HepG2 (cell line): ENCODE data around the gene TUBA4B. TPM values are rescaled to one million over a fixed set of nuclear protein-coding genes. Genes with fewer than 3 reads are reported as not detected.
A peak's percentile ranks its signal among the peaks of the same experiment; 100 is the strongest.

Experiments used
- ARNTL ChIP-seq: sonication (generic); formaldehyde crosslinking; IDR thresholded peaks from 2 replicates; pipeline ENCODE4 v1.4.0; 2020; ENCODE audit warnings: mild to moderate bottlenecking, missing genetic modification reagents
- ATF7-NPFF ChIP-seq: sonication (generic); formaldehyde crosslinking; IDR thresholded peaks from 2 replicates; pipeline ENCODE4 v1.8.1; 2023; ENCODE audit warnings: mild to moderate bottlenecking, low read depth, missing genetic modification reagents, moderate library complexity
- BRCA1 ChIP-seq: sonication (generic); formaldehyde crosslinking; IDR thresholded peaks from 2 replicates; pipeline ENCODE4 v1.4.0; 2020; ENCODE audit warnings: missing genetic modification reagents
- CREB1 ChIP-seq, 2 experiments: fragments of 450-650 bp in 1 of 2; IDR thresholded peaks; 2 replicates each; pipeline ENCODE4 v1.6.1; 2016 to 2017; ENCODE audit warnings: control low read depth in 1 of 2, mild to moderate bottlenecking in 1 of 2, missing compliant biosample characterization in 1 of 2, missing genetic modification characterization in 1 of 2
- EHMT2 ChIP-seq: fragments of 200-600 bp; sonication (generic); IDR thresholded peaks from 2 replicates; pipeline ENCODE4 v1.7.0; 2017; ENCODE audit warnings: antibody characterized with exemption, low read depth, low read length, borderline replicate concordance
- HNRNPUL1 ChIP-seq: fragments of 200-400 bp; formaldehyde crosslinking; IDR thresholded peaks from 2 replicates; pipeline ENCODE4 v1.6.1; 2017; ENCODE audit warnings: low read depth, mild to moderate bottlenecking, low read length, moderate library complexity
- HOXD1 ChIP-seq: sonication (generic); formaldehyde crosslinking; IDR thresholded peaks from 2 replicates; pipeline ENCODE4 v1.5.0; 2020; ENCODE audit warnings: missing genetic modification reagents
- KDM4B ChIP-seq: sonication (generic); formaldehyde crosslinking; IDR thresholded peaks from 2 replicates; pipeline ENCODE4 v1.4.0; 2020; ENCODE audit warnings: missing genetic modification reagents
- LCORL ChIP-seq, 2 experiments: fragments of 450-650 bp in 1 of 2; sonication (generic) in 1 of 2; formaldehyde crosslinking in 1 of 2; IDR thresholded peaks; 2 replicates each; pipeline versions ENCODE4 v1.5.0 to v1.6.1; 2017 to 2020; ENCODE audit warnings: antibody characterized with exemption in 1 of 2, missing genetic modification reagents in 1 of 2
- MAFK ChIP-seq, 2 experiments: IDR thresholded peaks in 1 of 2; conservative IDR thresholded peaks in 1 of 2; 2 replicates each; pipeline ENCODE4 v1.6.1; 2011; ENCODE audit warnings: improper control_type of control experiment in 2 of 2, low read length in 2 of 2
- MED1 ChIP-seq: sonication (generic); formaldehyde crosslinking; IDR thresholded peaks from 2 replicates; pipeline ENCODE4 v1.4.0; 2020; ENCODE audit warnings: missing genetic modification reagents
- MTF1 ChIP-seq: sonication (generic); formaldehyde crosslinking; IDR thresholded peaks from 2 replicates; pipeline ENCODE4 v1.5.0; 2020; ENCODE audit warnings: missing genetic modification reagents
- MTF2 ChIP-seq: sonication (generic); formaldehyde crosslinking; IDR thresholded peaks from 2 replicates; pipeline ENCODE4 v1.5.0; 2020; ENCODE audit warnings: missing genetic modification reagents, borderline replicate concordance
- NCOA1 ChIP-seq: sonication (generic); formaldehyde crosslinking; IDR thresholded peaks from 2 replicates; pipeline ENCODE4 v1.9.0; 2021; ENCODE audit warnings: missing genetic modification reagents
- PCBP2 ChIP-seq: fragments of 200-400 bp; formaldehyde crosslinking; optimal IDR thresholded peaks from 2 replicates; pipeline ENCODE3; 2018; ENCODE audit warnings: low read length, low read depth; ENCODE audit not compliant: poor library complexity, severe bottlenecking
- SMARCE1 ChIP-seq: fragments of 450-650 bp; IDR thresholded peaks from 2 replicates; pipeline ENCODE4 v1.6.1; 2017; ENCODE audit warnings: borderline replicate concordance
- TCF7L2 ChIP-seq: IDR thresholded peaks from 2 replicates; pipeline ENCODE4 v1.6.1; 2011; ENCODE audit warnings: mild to moderate bottlenecking, low read depth, low read length, moderate library complexity
- ZMYM3 ChIP-seq: sonication (generic); formaldehyde crosslinking; IDR thresholded peaks from 2 replicates; pipeline ENCODE4 v1.5.1; 2020; ENCODE audit warnings: mild to moderate bottlenecking, missing genetic modification reagents
- ZNF274 ChIP-seq: sonication (generic); formaldehyde crosslinking; IDR thresholded peaks from 2 replicates; pipeline ENCODE4 v1.5.1; 2020; ENCODE audit warnings: mild to moderate bottlenecking, missing genetic modification reagents
- ZNF598 ChIP-seq: sonication (generic); formaldehyde crosslinking; IDR thresholded peaks from 2 replicates; pipeline ENCODE4 v1.5.1; 2020; ENCODE audit warnings: mild to moderate bottlenecking, missing genetic modification reagents, borderline replicate concordance
- ZSCAN22 ChIP-seq: sonication (generic); formaldehyde crosslinking; IDR thresholded peaks from 2 replicates; pipeline ENCODE4 v1.4.0; 2020; ENCODE audit warnings: mild to moderate bottlenecking, missing genetic modification reagents
- polyA plus RNA-seq, 8 experiments: library from polyadenylated mRNA; depleted of rRNA in 3 of 8; stranded (reverse) in 7 of 8; unstranded in 1 of 8; fragments of >200 nt; fragmentation: Illumina TruSeq in 4 of 8; extraction: Trizol in 4 of 8; gene quantifications; 2 replicates each; pipeline versions ENCODE4 v1.2.1 to v1.2.3, GENCODE V29; 2011 to 2016; ENCODE audit warnings: low read depth in 4 of 8, missing spikeins in 1 of 8, mixed read lengths in 1 of 8; ENCODE audit not compliant: insufficient read depth in 1 of 8
- total RNA-seq, 5 experiments: library from RNA; depleted of rRNA; stranded (reverse); fragments of >200 nt; fragmentation: Illumina TruSeq; extraction: Trizol; gene quantifications; 2 replicates each; pipeline ENCODE4 v1.2.3, GENCODE V29; 2016; ENCODE audit warnings: low read depth in 1 of 5
- TF ChIP-seq, protein P1 (sequence below): sonication (generic); formaldehyde crosslinking; IDR thresholded peaks from 2 replicates; pipeline ENCODE4 v1.8.0; 2022; ENCODE audit warnings: mild to moderate bottlenecking, missing genetic modification reagents, moderate library complexity
- TF ChIP-seq, protein P2 (sequence below): sonication (generic); formaldehyde crosslinking; conservative IDR thresholded peaks from 2 replicates; pipeline ENCODE4 v1.5.0; 2020; ENCODE audit warnings: missing genetic modification reagents
- TF ChIP-seq, protein P3 (sequence below): sonication (generic); formaldehyde crosslinking; IDR thresholded peaks from 2 replicates; pipeline ENCODE4 v1.4.0; 2020; ENCODE audit warnings: low read depth, mild to moderate bottlenecking, missing genetic modification reagents
- TF ChIP-seq, protein P4 (sequence below): sonication (generic); formaldehyde crosslinking; IDR thresholded peaks from 2 replicates; pipeline ENCODE4 v1.4.0; 2020; ENCODE audit warnings: missing genetic modification reagents

TUBA4B gene
- total and polyA plus RNA-seq, 2 of the 13 experiments (the other 11 are each of a cell fraction or from before 2014, with no cell fraction given), result 0.18 to 0.22 TPM

DNA sequence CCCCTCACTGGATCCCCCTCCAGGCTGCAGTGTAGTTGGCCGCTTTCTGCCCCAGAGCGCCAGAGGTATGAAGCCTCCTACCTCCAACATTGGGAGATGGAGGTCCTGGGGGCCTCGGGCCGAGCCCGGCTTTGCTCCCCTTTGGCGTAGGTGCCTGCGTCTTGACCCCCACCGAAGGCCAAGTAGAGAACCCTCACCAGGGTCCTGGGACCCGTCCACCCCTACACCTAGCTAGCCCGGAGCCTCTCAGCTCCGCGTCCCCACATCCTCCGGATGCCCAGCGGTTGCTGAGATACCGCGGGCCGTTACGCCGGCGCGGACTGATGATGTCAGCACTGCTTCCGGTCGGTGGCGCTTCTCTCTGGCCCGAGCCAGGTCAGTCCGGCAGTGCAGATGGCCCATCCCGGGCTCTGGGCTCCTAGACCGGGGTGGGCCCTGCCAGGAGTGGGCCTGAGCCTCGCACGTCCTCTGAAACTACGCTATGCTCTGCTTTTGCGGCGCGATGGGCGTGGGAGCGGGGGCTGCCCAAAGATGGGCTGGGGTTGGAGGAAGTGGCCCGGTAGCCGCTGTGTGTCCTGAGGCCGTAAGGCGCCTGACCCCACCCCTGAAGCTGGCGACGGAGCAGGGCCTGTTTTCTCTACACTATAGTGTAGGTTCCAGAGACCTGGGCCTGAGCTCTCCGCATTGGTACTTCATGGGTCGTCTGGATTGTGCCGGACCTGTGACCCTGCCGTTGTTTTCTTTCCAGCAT is 7.7 kb upstream of the TUBA4B start, which contains the start of the genes GLB1L and STK16 (continued):
- TF ChIP-seq BRCA1 (CRISPR knock-in tag), result peak; percentile 60; the same call in 1 of the 2 replicates
- peak; percentile 97 for TF ChIP-seq CREB1 (IDR thresholded peaks at IDR 0.05)
- peak; percentile 100 for TF ChIP-seq CREB1 (CRISPR knock-in tag; IDR thresholded peaks at IDR 0.05)
- no peak; the same call in 1 of the 2 replicates for TF ChIP-seq KDM4B (CRISPR knock-in tag)
- TF ChIP-seq MED1 (CRISPR knock-in tag), result peak; percentile 92
- TF ChIP-seq HOXD1 (CRISPR knock-in tag), result peak; percentile 92
- TF ChIP-seq ZSCAN22 (CRISPR knock-in tag), result no peak
- TF ChIP-seq MTF2 (CRISPR knock-in tag), result peak; percentile 56; the same call in 1 of the 2 replicates
- TF ChIP-seq PCBP2, result no peak
- TF ChIP-seq, protein P1, sequence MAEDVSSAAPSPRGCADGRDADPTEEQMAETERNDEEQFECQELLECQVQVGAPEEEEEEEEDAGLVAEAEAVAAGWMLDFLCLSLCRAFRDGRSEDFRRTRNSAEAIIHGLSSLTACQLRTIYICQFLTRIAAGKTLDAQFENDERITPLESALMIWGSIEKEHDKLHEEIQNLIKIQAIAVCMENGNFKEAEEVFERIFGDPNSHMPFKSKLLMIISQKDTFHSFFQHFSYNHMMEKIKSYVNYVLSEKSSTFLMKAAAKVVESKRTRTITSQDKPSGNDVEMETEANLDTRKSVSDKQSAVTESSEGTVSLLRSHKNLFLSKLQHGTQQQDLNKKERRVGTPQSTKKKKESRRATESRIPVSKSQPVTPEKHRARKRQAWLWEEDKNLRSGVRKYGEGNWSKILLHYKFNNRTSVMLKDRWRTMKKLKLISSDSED, result no peak
- TF ChIP-seq MTF1 (CRISPR knock-in tag), result 0 out of 2 replicates have a peak, but pooled peaks have one; percentile 41
- TF ChIP-seq MAFK (conservative IDR thresholded peaks at IDR 0.05 in 1 of 2, IDR thresholded peaks at IDR 0.05 in 1 of 2; ENCODE audit: low read length in 2 of 2), result peak; percentile 58 to 89; a peak in 3 of 4 replicates
- TF ChIP-seq, protein P2, sequence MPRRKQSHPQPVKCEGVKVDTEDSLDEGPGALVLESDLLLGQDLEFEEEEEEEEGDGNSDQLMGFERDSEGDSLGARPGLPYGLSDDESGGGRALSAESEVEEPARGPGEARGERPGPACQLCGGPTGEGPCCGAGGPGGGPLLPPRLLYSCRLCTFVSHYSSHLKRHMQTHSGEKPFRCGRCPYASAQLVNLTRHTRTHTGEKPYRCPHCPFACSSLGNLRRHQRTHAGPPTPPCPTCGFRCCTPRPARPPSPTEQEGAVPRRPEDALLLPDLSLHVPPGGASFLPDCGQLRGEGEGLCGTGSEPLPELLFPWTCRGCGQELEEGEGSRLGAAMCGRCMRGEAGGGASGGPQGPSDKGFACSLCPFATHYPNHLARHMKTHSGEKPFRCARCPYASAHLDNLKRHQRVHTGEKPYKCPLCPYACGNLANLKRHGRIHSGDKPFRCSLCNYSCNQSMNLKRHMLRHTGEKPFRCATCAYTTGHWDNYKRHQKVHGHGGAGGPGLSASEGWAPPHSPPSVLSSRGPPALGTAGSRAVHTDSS (CRISPR knock-in tag), result no peak
- TF ChIP-seq LCORL (IDR thresholded peaks at IDR 0.05), result no peak
- peak; percentile 77 for TF ChIP-seq LCORL (CRISPR knock-in tag; IDR thresholded peaks at IDR 0.05)
- no peak for TF ChIP-seq EHMT2
- no peak for TF ChIP-seq ARNTL (CRISPR knock-in tag)
- peak; percentile 91 for TF ChIP-seq ATF7-NPFF (CRISPR knock-in tag)
- no peak for TF ChIP-seq SMARCE1
- TF ChIP-seq, protein P3, sequence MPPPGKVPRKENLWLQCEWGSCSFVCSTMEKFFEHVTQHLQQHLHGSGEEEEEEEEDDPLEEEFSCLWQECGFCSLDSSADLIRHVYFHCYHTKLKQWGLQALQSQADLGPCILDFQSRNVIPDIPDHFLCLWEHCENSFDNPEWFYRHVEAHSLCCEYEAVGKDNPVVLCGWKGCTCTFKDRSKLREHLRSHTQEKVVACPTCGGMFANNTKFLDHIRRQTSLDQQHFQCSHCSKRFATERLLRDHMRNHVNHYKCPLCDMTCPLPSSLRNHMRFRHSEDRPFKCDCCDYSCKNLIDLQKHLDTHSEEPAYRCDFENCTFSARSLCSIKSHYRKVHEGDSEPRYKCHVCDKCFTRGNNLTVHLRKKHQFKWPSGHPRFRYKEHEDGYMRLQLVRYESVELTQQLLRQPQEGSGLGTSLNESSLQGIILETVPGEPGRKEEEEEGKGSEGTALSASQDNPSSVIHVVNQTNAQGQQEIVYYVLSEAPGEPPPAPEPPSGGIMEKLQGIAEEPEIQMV (CRISPR knock-in tag), result peak; percentile 92
- TF ChIP-seq ZNF274 (CRISPR knock-in tag), result peak; percentile 82
- TF ChIP-seq HNRNPUL1, result no peak
- no peak for TF ChIP-seq TCF7L2
- TF ChIP-seq ZMYM3 (CRISPR knock-in tag), result no peak
- TF ChIP-seq, protein P4, sequence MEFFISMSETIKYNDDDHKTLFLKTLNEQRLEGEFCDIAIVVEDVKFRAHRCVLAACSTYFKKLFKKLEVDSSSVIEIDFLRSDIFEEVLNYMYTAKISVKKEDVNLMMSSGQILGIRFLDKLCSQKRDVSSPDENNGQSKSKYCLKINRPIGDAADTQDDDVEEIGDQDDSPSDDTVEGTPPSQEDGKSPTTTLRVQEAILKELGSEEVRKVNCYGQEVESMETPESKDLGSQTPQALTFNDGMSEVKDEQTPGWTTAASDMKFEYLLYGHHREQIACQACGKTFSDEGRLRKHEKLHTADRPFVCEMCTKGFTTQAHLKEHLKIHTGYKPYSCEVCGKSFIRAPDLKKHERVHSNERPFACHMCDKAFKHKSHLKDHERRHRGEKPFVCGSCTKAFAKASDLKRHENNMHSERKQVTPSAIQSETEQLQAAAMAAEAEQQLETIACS (CRISPR knock-in tag), result peak; percentile 62
- peak; percentile 88 for TF ChIP-seq NCOA1 (CRISPR knock-in tag)
- peak; percentile 94 for TF ChIP-seq ZNF598 (CRISPR knock-in tag)
